CD4-positive, alpha-beta memory T cell (primary cell): ENCODE results near the gene IL9R. TPM values are rescaled to one million over a fixed set of nuclear protein-coding genes. Genes with fewer than 3 reads are reported as not detected.
"Not testable (repeated sequence)": the region's sequence is repeated elsewhere in the genome, so short reads cannot be mapped to it uniquely, and the experiment has no call there.

ENCODE experiments used
- CTCF ChIA-PET: fragments of 350-600 bp; sonication (Branson Sonifier 250); formaldehyde crosslinking; loops from one replicate; lab custom pipeline; 2021; ENCODE audit warnings: inconsistent platforms; ENCODE audit not compliant: partially characterized antibody; lab: Charles Lee
- POLR2A ChIA-PET: fragments of 350-600 bp; sonication (Branson Sonifier 250); formaldehyde crosslinking; loops from one replicate; lab custom pipeline; 2021; ENCODE audit not compliant: partially characterized antibody; lab: Charles Lee
- DNase-seq, 5 donors: peaks; one replicate each; pipeline versions ENCODE4 v3.0.0 to v3.0.0-alpha.2; 2020 to 2022; ENCODE audit warnings: mixed read lengths in 1 of 5
- H3K27ac ChIP-seq: one replicate; pipeline ENCODE4 v1.7.0; 2013; ENCODE audit warnings: low read depth, low read length
- H3K27me3 ChIP-seq: 2 replicates; pipeline ENCODE4 v1.7.0; 2013; ENCODE audit warnings: mild to moderate bottlenecking, low read length, moderate library complexity; ENCODE audit not compliant: insufficient read depth
- H3K36me3 ChIP-seq: 2 replicates; pipeline ENCODE4 v1.7.0; 2013; ENCODE audit warnings: mild to moderate bottlenecking, low read length, moderate library complexity; ENCODE audit not compliant: insufficient read depth
- H3K4me1 ChIP-seq: 2 replicates; pipeline ENCODE4 v1.7.0; 2013; ENCODE audit warnings: mild to moderate bottlenecking, low read length, moderate library complexity; ENCODE audit not compliant: insufficient read depth
- H3K4me3 ChIP-seq, 2 donors: one replicate each; pipeline ENCODE4 v1.7.0; 2013; ENCODE audit warnings: low read length in 2 of 2, mild to moderate bottlenecking in 1 of 2
- H3K9me3 ChIP-seq, 2 donors: one replicate each; pipeline ENCODE4 v1.7.0; 2013; ENCODE audit warnings: low read length in 2 of 2, control low read depth in 1 of 2; ENCODE audit not compliant: control insufficient read depth in 1 of 2
- H3K27ac Mint-ChIP-seq, 7 donors: one replicate each; pipeline ENCODE4 v1.8.0; 2020 to 2021; ENCODE audit warnings: mixed read lengths in 7 of 7, mild to moderate bottlenecking in 6 of 7, inconsistent platforms in 3 of 7, moderate library complexity in 3 of 7
- H3K27me3 Mint-ChIP-seq, 2 donors: one replicate each; pipeline ENCODE4 v1.8.0; 2020 to 2021; ENCODE audit warnings: mixed read lengths in 2 of 2
- H3K36me3 Mint-ChIP-seq, 2 donors: one replicate each; pipeline ENCODE4 v1.8.0; 2020 to 2021; ENCODE audit warnings: mixed read lengths in 2 of 2, inconsistent platforms in 1 of 2, mild to moderate bottlenecking in 1 of 2
- H3K4me1 Mint-ChIP-seq, 4 donors: one replicate each; pipeline ENCODE4 v1.8.0; 2020 to 2021; ENCODE audit warnings: mixed read lengths in 4 of 4, mild to moderate bottlenecking in 1 of 4
- H3K4me3 Mint-ChIP-seq, 8 donors: one replicate each; pipeline ENCODE4 v1.8.0; 2020 to 2021; ENCODE audit warnings: mixed read lengths in 8 of 8, mild to moderate bottlenecking in 7 of 8, moderate library complexity in 6 of 8, inconsistent platforms in 3 of 8
- H3K9me3 Mint-ChIP-seq, 8 donors: one replicate each; pipeline ENCODE4 v1.8.0; 2020 to 2021; ENCODE audit warnings: mixed read lengths in 8 of 8, mild to moderate bottlenecking in 5 of 8, inconsistent platforms in 3 of 8, moderate library complexity in 1 of 8
- intact Hi-C: fragments of 100-400 bp; cut with micrococcal nuclease; formaldehyde crosslinking; loops from one replicate; pipeline ENCODE4 v1.15.1; 2023
- polyA plus RNA-seq, 2 donors: library from polyadenylated mRNA; unstranded; fragments of 300-500 nt; fragmentation: Illumina TruSeq; gene quantifications; one replicate each; pipeline ENCODE4 v1.2.3, GENCODE V29; 2021
- total RNA-seq, 2 experiments: library from RNA; stranded (reverse); gene quantifications; one replicate each; pipeline ENCODE4 v1.2.3, GENCODE V29; 2021

Gene IL9R
- total and polyA plus RNA-seq, 4 experiments from 2014 or later: 1.4 to 22.9 (median 9.5) TPM

GRCh38 chrX:155971658-155972057, 25.8 kb upstream of the IL9R start:
- peaks cover 5 to 24% of the 10 kb centered on the region in 2 donors for H3K27me3 Mint-ChIP-seq
- CTCF ChIA-PET: not testable (repeated sequence)

GRCh38 chrX:155972241-155972640, 25.3 kb upstream of the IL9R start:
- H3K4me3 ChIP-seq, H3K4me3 Mint-ChIP-seq, intact Hi-C loops, H3K4me1 Mint-ChIP-seq, H3K36me3 Mint-ChIP-seq, H3K4me1 ChIP-seq, CTCF ChIA-PET, H3K27me3 ChIP-seq, DNase-seq, POLR2A ChIA-PET, H3K27ac Mint-ChIP-seq, H3K27ac ChIP-seq, H3K36me3 ChIP-seq, H3K9me3 ChIP-seq: not testable (repeated sequence)
- Mint-ChIP-seq H3K27me3 (peaks cover 5 to 24% of the 10 kb centered on the region in 2 donors), H3K9me3 (peaks cover 0 to 18% (median 8%) of the 10 kb centered on the region in 8 donors)

More at GRCh38 chrX:155971658-155972057, 25.8 kb upstream of the IL9R start:
- H3K36me3 Mint-ChIP-seq, H3K9me3 ChIP-seq, H3K4me1 ChIP-seq, intact Hi-C loops, H3K27me3 ChIP-seq, H3K27ac ChIP-seq, H3K36me3 ChIP-seq, DNase-seq, H3K4me3 ChIP-seq, H3K27ac Mint-ChIP-seq, H3K4me1 Mint-ChIP-seq, H3K4me3 Mint-ChIP-seq, POLR2A ChIA-PET: not testable (repeated sequence)
- H3K9me3 Mint-ChIP-seq: peaks cover 0 to 18% (median 10%) of the 10 kb centered on the region in 8 donors

DNA sequence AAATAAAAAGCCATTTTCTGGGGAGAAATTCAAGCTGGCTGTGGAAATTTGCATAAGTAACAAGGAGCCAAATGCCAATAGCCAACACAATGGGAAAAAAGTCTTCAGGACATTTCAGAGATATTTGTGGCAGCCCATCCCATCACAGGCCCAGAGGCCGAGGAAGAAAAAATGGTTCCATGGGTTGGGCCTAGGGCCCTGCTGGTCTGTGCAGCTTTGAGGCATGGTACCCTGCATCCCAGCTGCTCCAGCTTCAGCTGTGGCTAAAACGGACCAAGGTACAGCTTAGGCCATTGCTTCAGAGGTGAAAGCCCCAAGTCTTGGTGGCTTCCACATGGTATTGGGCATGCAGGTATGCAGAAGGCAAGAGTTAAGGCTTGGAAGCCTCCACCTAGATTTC, 14.2 kb upstream of the IL9R start:
- Mint-ChIP-seq H3K27me3 (no peaks in the 10 kb centered on the region), H3K36me3 (no peaks in the 10 kb centered on the region), H3K4me3 (no peak overlapping the region), H3K27ac (no peak overlapping the region), H3K9me3 (peaks cover 0 to 8% (median 3%) of the 10 kb centered on the region in 8 donors), H3K4me1 (no peaks in the 10 kb centered on the region)
- no peaks in the 10 kb centered on the region for H3K4me1 ChIP-seq
- ChIA-PET CTCF (no interaction called here), POLR2A (no interaction called here)
- H3K27ac ChIP-seq: no peak overlapping the region
- intact Hi-C loops: no loop called here
- no peaks in the 10 kb centered on the region for H3K36me3 ChIP-seq
- no peaks in the 10 kb centered on the region for H3K27me3 ChIP-seq
- H3K9me3 ChIP-seq: no peaks in the 10 kb centered on the region
- no peak for DNase-seq
- no peak overlapping the region for H3K4me3 ChIP-seq

DNA sequence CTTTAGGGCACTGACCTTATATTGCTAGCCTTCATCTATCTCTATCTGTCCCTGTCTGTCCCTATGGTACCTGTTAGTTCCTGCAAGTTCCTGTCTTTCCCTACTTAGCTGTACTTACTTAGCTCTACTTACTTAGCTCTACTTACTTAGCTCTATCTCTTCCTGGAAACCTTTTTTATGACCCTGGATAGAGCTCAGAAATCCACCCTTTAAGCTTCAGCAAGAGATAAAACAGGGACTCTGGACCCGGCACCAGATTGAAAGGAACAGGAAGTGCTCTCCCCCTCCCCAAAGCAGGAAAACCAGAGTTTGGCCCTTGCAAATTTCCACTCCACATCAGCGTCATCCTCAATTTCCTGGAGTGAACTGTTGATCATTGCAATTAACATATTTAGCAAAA, 12.3 kb upstream of the IL9R start:
- DNase-seq: no peak
- peaks cover 0 to 8% (median 3%) of the 10 kb centered on the region in 8 donors for H3K9me3 Mint-ChIP-seq
- no peaks in the 10 kb centered on the region for H3K4me1 Mint-ChIP-seq
- intact Hi-C loops: no loop called here
- H3K36me3 Mint-ChIP-seq: no peaks in the 10 kb centered on the region
- CTCF ChIA-PET: no interaction called here
- no peaks in the 10 kb centered on the region for H3K27me3 ChIP-seq
- H3K9me3 ChIP-seq: no peaks in the 10 kb centered on the region
- POLR2A ChIA-PET: no interaction called here
- H3K27me3 Mint-ChIP-seq: peaks cover 0 to 2% of the 10 kb centered on the region in 2 donors
- H3K4me3 Mint-ChIP-seq: no peak overlapping the region
- no peak overlapping the region for H3K27ac ChIP-seq
- H3K36me3 ChIP-seq: no peaks in the 10 kb centered on the region
- no peaks in the 10 kb centered on the region for H3K4me1 ChIP-seq
- no peak overlapping the region for H3K27ac Mint-ChIP-seq
- H3K4me3 ChIP-seq: no peak overlapping the region

DNA sequence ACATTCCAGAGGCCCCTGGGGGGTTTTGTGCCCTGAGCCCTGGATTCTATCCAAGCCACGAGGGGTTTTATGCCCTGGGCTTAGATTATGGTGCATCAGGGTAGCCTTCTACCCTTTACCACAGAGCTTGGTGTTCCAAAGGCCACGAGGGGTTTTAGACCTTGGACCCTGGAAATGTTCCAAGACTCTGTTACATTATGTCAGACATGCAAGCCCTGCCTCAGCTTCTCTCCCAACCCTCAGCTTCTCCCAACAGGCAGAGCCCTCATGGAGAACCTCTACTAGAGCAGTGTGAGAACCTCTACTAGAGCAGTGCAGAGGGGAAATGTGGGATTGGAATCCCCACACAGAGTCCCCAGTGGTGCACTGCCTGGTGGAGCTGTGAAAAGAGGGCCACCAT, 10.5 kb upstream of the IL9R start:
- H3K9me3 Mint-ChIP-seq, H3K4me1 ChIP-seq, H3K27ac Mint-ChIP-seq, H3K4me3 ChIP-seq, H3K27me3 ChIP-seq, H3K27me3 Mint-ChIP-seq, H3K4me3 Mint-ChIP-seq, POLR2A ChIA-PET, H3K4me1 Mint-ChIP-seq, H3K36me3 Mint-ChIP-seq, CTCF ChIA-PET, intact Hi-C loops, DNase-seq, H3K36me3 ChIP-seq, H3K9me3 ChIP-seq, H3K27ac ChIP-seq: not testable (repeated sequence)

- no peak overlapping the region for H3K27ac ChIP-seq
- H3K4me1 Mint-ChIP-seq: no peaks in the 10 kb centered on the region
- CTCF ChIA-PET: no interaction called here
- H3K27me3 Mint-ChIP-seq: peaks cover 0 to 2% of the 10 kb centered on the region in 2 donors
- intact Hi-C loops: no loop called here
- no peaks in the 10 kb centered on the region for H3K4me1 ChIP-seq
- no peak for DNase-seq
- no peaks in the 10 kb centered on the region for H3K27me3 ChIP-seq
- no peak overlapping the region for H3K27ac Mint-ChIP-seq
- H3K9me3 Mint-ChIP-seq: no peaks in the 10 kb centered on the region
- H3K9me3 ChIP-seq: no peaks in the 10 kb centered on the region
- POLR2A ChIA-PET: no interaction called here
- no peak overlapping the region for H3K4me3 Mint-ChIP-seq
- no peaks in the 10 kb centered on the region for H3K36me3 ChIP-seq
- no peak overlapping the region for H3K4me3 ChIP-seq
- no peaks in the 10 kb centered on the region for H3K36me3 Mint-ChIP-seq
Observed at GRCh38 chrX:155988859-155989258, 8.6 kb upstream of the IL9R start.

DNA sequence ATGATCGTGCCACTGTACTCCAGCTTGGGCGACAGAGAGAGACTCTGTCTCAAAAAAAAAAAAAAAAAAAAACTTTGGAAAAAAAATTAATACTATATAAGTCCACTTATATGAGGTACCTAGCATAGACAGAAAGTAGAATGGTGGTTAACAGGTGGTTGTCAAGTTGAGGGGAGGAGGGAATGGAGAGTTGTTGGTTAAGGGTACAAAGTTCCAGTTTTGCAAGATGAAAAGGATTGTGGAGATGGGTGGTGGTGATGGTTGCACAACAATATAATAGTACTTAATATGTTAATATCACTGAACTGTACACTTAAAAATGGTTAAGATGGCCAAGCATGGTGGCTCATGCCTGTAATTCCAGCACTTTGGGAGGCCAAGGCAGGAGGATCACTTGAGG, 4.1 kb upstream of the IL9R start:
- Mint-ChIP-seq H3K27ac (no peak overlapping the region), H3K36me3 (no peaks in the 10 kb centered on the region), H3K4me1 (peaks cover 7 to 30% (median 13%) of the 10 kb centered on the region in 4 donors), H3K27me3 (peaks cover 0 to 2% of the 10 kb centered on the region in 2 donors), H3K4me3 (no peak overlapping the region), H3K9me3 (no peaks in the 10 kb centered on the region)
- DNase-seq: no peak
- CTCF ChIA-PET: no interaction called here
- POLR2A ChIA-PET: no interaction called here
- Histone ChIP-seq H3K9me3 (no peaks in the 10 kb centered on the region), H3K36me3 (no peaks in the 10 kb centered on the region), H3K27ac (no peak overlapping the region), H3K4me3 (no peak overlapping the region), H3K27me3 (no peaks in the 10 kb centered on the region), H3K4me1 (peaks cover 23% of the 10 kb centered on the region)
- intact Hi-C loops: no loop called here

- H3K27me3 ChIP-seq: no peaks in the 10 kb centered on the region
- ChIA-PET CTCF (no interaction called here), POLR2A (no interaction called here)
- no peak overlapping the region for H3K4me3 ChIP-seq
- H3K9me3 ChIP-seq: no peaks in the 10 kb centered on the region
- no peaks in the 10 kb centered on the region for H3K27me3 Mint-ChIP-seq
- peaks cover 23% of the 10 kb centered on the region for H3K4me1 ChIP-seq
- H3K9me3 Mint-ChIP-seq: no peaks in the 10 kb centered on the region
- H3K36me3 Mint-ChIP-seq: no peaks in the 10 kb centered on the region
- DNase-seq: no peak
- H3K4me3 Mint-ChIP-seq: no peak overlapping the region
- peak overlapping the region in 1 of 7 donors; percentile 14 for H3K27ac Mint-ChIP-seq
- H3K36me3 ChIP-seq: no peaks in the 10 kb centered on the region
- intact Hi-C loops: no loop called here
- peaks cover 8 to 40% (median 22%) of the 10 kb centered on the region in 4 donors for H3K4me1 Mint-ChIP-seq
- no peak overlapping the region for H3K27ac ChIP-seq
Observed at GRCh38 chrX:155995321-155995875, 2.1 kb upstream of the IL9R start.
